Measurements from ENCODE around the gene PAAF1.

Gene PAAF1

DNA sequence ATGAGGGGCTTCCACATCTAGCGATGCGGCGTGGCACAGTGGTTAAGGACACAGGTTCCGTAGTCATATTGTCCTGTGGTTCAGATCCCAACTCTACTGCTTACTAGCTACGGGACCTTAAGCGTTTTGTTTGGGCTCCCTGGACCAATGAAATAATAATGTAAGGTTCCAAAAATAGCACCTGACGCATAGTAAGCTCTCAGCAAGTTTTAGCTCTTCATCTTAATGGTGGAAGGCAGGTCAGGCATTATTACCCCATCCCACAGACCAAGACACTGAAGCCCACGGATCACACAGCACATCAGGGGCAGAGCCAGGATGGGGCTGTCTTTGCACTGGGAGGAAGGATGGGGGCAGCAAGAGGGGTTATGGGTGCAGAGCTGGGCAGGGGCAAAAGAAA, 87.1 kb downstream of the PAAF1 start:
- Histone ChIP-seq H3K4me1 (ENCODE audit: insufficient read depth, low read length, severe bottlenecking) (peaks cover 3% of the 10 kb centered on the region), H3K9me2 (ENCODE audit: low read depth, low read length) (no peaks in the 10 kb centered on the region), H3K79me2 (ENCODE audit: insufficient read depth, low read length) (no peaks in the 10 kb centered on the region), H4K20me1 (ENCODE audit: insufficient read depth, low read length) (no peaks in the 10 kb centered on the region), H3K4me2 (ENCODE audit: low read length) (no peak overlapping the region), H3K36me3 (ENCODE audit: insufficient read depth, low read length) (no peaks in the 10 kb centered on the region), H2AFZ (ENCODE audit: low read length) (no peak overlapping the region), H3F3A (ENCODE audit: insufficient read depth, low read length) (no peaks in the 10 kb centered on the region), H3K9me3 (ENCODE audit: low read length) (no peaks in the 10 kb centered on the region), H3K27me3 (ENCODE audit: insufficient read depth, low read length) (no peaks in the 10 kb centered on the region), H3K4me3 (ENCODE audit: low read depth, low read length, poor library complexity, severe bottlenecking) (no peak overlapping the region), H3K27ac (ENCODE audit: low read depth, low read length, poor library complexity, severe bottlenecking) (no peak overlapping the region), H3K9ac (ENCODE audit: low read length) (no peak overlapping the region)
- TF ChIP-seq EZH2 (IDR thresholded peaks at IDR 0.05; ENCODE audit: borderline replicate concordance, low read length) = no peak
- TF ChIP-seq, protein P1, sequence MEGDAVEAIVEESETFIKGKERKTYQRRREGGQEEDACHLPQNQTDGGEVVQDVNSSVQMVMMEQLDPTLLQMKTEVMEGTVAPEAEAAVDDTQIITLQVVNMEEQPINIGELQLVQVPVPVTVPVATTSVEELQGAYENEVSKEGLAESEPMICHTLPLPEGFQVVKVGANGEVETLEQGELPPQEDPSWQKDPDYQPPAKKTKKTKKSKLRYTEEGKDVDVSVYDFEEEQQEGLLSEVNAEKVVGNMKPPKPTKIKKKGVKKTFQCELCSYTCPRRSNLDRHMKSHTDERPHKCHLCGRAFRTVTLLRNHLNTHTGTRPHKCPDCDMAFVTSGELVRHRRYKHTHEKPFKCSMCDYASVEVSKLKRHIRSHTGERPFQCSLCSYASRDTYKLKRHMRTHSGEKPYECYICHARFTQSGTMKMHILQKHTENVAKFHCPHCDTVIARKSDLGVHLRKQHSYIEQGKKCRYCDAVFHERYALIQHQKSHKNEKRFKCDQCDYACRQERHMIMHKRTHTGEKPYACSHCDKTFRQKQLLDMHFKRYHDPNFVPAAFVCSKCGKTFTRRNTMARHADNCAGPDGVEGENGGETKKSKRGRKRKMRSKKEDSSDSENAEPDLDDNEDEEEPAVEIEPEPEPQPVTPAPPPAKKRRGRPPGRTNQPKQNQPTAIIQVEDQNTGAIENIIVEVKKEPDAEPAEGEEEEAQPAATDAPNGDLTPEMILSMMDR (IDR thresholded peaks at IDR 0.05; ENCODE audit: low read length) = no peak

GRCh38 chr11:73965076-73965763, 88.4 kb downstream of the PAAF1 start:
- Histone ChIP-seq H3K36me3 (ENCODE audit: insufficient read depth, low read length) (no peaks in the 10 kb centered on the region), H4K20me1 (ENCODE audit: insufficient read depth, low read length) (no peaks in the 10 kb centered on the region)
- TF ChIP-seq, protein P1 (IDR thresholded peaks at IDR 0.05; ENCODE audit: low read length) = no peak
- no peak for TF ChIP-seq EZH2 (IDR thresholded peaks at IDR 0.05; ENCODE audit: borderline replicate concordance, low read length)

DNA sequence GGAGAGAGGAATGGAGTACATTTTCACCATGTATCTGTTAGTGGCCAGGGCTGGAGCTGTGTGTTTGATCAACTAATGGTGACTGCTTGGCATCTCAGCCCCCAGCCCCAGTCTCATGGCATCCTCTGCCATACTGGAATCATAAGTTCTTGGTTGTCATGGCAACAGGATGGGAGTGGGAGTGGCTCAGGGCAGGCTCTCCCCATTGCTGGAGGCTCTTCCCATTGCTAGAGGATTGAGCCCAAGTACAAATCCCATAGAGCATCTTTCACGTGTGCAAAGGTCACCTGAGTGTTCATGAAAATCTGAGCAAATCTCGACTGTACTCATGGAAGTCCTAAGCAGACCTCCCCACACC, 88.9 kb downstream of the PAAF1 start:
- H2AFZ ChIP-seq (ENCODE audit: low read length) = no peak overlapping the region
- no peaks in the 10 kb centered on the region for H4K20me1 ChIP-seq (ENCODE audit: insufficient read depth, low read length)

More at GRCh38 chr11:73965076-73965763, 88.4 kb downstream of the PAAF1 start:
- Histone ChIP-seq H2AFZ (ENCODE audit: low read length) (no peak overlapping the region), H3K4me1 (ENCODE audit: insufficient read depth, low read length, severe bottlenecking) (peaks cover 9% of the 10 kb centered on the region), H3K4me2 (ENCODE audit: low read length) (no peak overlapping the region), H3K9me3 (ENCODE audit: low read length) (no peaks in the 10 kb centered on the region), H3K27ac (ENCODE audit: low read depth, low read length, poor library complexity, severe bottlenecking) (no peak overlapping the region), H3K9me2 (ENCODE audit: low read depth, low read length) (no peaks in the 10 kb centered on the region), H3K79me2 (ENCODE audit: insufficient read depth, low read length) (no peaks in the 10 kb centered on the region), H3K27me3 (ENCODE audit: insufficient read depth, low read length) (no peaks in the 10 kb centered on the region), H3F3A (ENCODE audit: insufficient read depth, low read length) (no peaks in the 10 kb centered on the region), H3K9ac (ENCODE audit: low read length) (no peak overlapping the region), H3K4me3 (ENCODE audit: low read depth, low read length, poor library complexity, severe bottlenecking) (no peak overlapping the region)

More for the DNA sequence above, 88.9 kb downstream of the PAAF1 start:
- peaks cover 13% of the 10 kb centered on the region for H3K4me1 ChIP-seq (ENCODE audit: insufficient read depth, low read length, severe bottlenecking)
- H3K36me3 ChIP-seq (ENCODE audit: insufficient read depth, low read length) = no peaks in the 10 kb centered on the region
- H3K79me2 ChIP-seq (ENCODE audit: insufficient read depth, low read length) = no peaks in the 10 kb centered on the region
- H3K9me3 ChIP-seq (ENCODE audit: low read length) = no peaks in the 10 kb centered on the region
- H3K9me2 ChIP-seq (ENCODE audit: low read depth, low read length) = no peaks in the 10 kb centered on the region
- no peak overlapping the region for H3K27ac ChIP-seq (ENCODE audit: low read depth, low read length, poor library complexity, severe bottlenecking)
- no peak overlapping the region for H3K4me2 ChIP-seq (ENCODE audit: low read length)
- no peak overlapping the region for H3K4me3 ChIP-seq (ENCODE audit: low read depth, low read length, poor library complexity, severe bottlenecking)
- no peaks in the 10 kb centered on the region for H3K27me3 ChIP-seq (ENCODE audit: insufficient read depth, low read length)
- H3F3A ChIP-seq (ENCODE audit: insufficient read depth, low read length) = no peaks in the 10 kb centered on the region
- no peak overlapping the region for H3K9ac ChIP-seq (ENCODE audit: low read length)
- TF ChIP-seq EZH2 (IDR thresholded peaks at IDR 0.05; ENCODE audit: borderline replicate concordance, low read length) = no peak
- TF ChIP-seq, protein P1 (IDR thresholded peaks at IDR 0.05; ENCODE audit: low read length) = no peak

Data from OCI-LY1 (cell line).